Chondrocyte (in vitro differentiated cells): ENCODE results near the gene C1R. TPM values are rescaled to one million over a fixed set of nuclear protein-coding genes. Genes with fewer than 3 reads are reported as not detected.

Experiments
- DNase-seq: peaks from one replicate; pipeline ENCODE4 v3.0.0; 2021; ENCODE audit warnings: mixed read lengths, low spot score
- H3K27ac Mint-ChIP-seq: one replicate; pipeline ENCODE4 v1.8.0; 2021; ENCODE audit warnings: mild to moderate bottlenecking, moderate library complexity, mixed read lengths; ENCODE audit not compliant: unreplicated experiment
- H3K27me3 Mint-ChIP-seq: 2 replicates; pipeline ENCODE4 v1.8.0; 2021; ENCODE audit warnings: low read depth, mixed read lengths
- H3K36me3 Mint-ChIP-seq: 2 replicates; pipeline ENCODE4 v1.8.0; 2021; ENCODE audit warnings: low read depth, mixed read lengths
- H3K4me1 Mint-ChIP-seq: 2 replicates; pipeline ENCODE4 v1.8.0; 2021; ENCODE audit warnings: low read depth, mild to moderate bottlenecking, mixed read lengths
- H3K4me3 Mint-ChIP-seq: one replicate; pipeline ENCODE4 v1.8.0; 2021; ENCODE audit warnings: mild to moderate bottlenecking, moderate library complexity, mixed read lengths; ENCODE audit not compliant: unreplicated experiment
- H3K9me3 Mint-ChIP-seq: 2 replicates; pipeline ENCODE4 v1.8.0; 2021; ENCODE audit warnings: low read depth, mixed read lengths
- CTCF ChIP-seq: fragments of 200-600 bp; sonication (generic); IDR thresholded peaks from 2 replicates; pipeline ENCODE4 v1.5.0; 2021; ENCODE audit warnings: antibody characterized with exemption, mild to moderate bottlenecking, moderate library complexity
- total RNA-seq: library from RNA; stranded (reverse); gene quantifications from 3 replicates; pipeline ENCODE4 v1.2.1, GENCODE V29; 2021

C1R gene
- total RNA-seq, 1 donor from 2014 or later, result 21.9 TPM

DNA sequence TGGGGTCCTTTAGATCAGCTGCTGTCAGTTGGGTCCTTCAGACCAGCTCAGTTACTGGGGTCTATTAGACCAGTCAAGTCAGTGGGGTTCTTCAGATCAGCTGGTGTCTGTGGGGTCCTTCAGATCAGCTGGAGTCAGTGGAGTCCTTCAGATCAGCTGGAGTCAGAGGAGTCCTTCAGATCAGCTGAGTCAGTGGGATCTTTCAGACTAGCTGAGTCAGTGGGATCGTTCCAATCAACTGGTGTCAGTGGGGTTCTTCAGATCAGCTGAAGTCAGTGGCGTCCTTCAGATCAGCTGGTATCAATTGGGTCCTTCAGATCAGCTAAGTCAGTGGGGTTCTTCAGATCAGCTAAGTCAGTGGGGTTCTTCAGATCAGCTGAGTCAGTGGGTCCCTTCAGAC is 59.3 kb downstream of the C1R start:
- no peak for TF ChIP-seq CTCF
- H3K27me3 Mint-ChIP-seq, result peaks cover 7% of the 10 kb centered on the region
- H3K9me3 Mint-ChIP-seq, result no peaks in the 10 kb centered on the region
- no peak overlapping the region for H3K27ac Mint-ChIP-seq
- H3K4me3 Mint-ChIP-seq, result no peak overlapping the region
- no peaks in the 10 kb centered on the region for H3K4me1 Mint-ChIP-seq
- no peak for DNase-seq
- H3K36me3 Mint-ChIP-seq, result peaks cover 2% of the 10 kb centered on the region

DNA sequence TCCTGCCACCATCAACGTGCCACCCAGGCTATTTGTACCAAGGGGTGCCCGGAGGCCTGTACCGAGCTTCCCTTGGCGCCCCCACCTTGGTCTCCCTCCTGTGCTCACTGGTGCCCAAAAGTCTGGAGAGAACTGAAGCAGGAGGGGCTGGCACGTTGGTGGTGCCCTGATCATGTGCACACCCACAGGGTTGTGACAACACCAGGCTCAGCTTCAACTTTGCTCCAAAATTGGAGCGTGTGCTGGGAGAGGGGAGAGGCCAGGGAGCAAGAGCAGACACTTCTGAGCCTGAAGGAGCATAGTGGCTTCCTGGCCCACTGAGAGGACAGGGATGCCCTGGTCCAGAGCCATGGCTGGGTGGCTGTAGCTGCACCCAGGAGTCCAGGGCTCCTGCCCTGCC is 60.9 kb downstream of the C1R start:
- DNase-seq, result no peak
- no peak overlapping the region for H3K27ac Mint-ChIP-seq
- TF ChIP-seq CTCF, result no peak
- no peaks in the 10 kb centered on the region for H3K4me1 Mint-ChIP-seq
- H3K36me3 Mint-ChIP-seq, result peaks cover 2% of the 10 kb centered on the region
- H3K27me3 Mint-ChIP-seq, result peaks cover 7% of the 10 kb centered on the region
- H3K4me3 Mint-ChIP-seq, result no peak overlapping the region
- H3K9me3 Mint-ChIP-seq, result no peaks in the 10 kb centered on the region

Other genes starting within 250 kb of the C1R start
- gene CDCA3, start 241.2 kb downstream of the C1R start, total RNA-seq, result 4.1 to 7.5 TPM (median 5.6 TPM) in 3 replicates
- gene USP5, start 240.3 kb downstream of the C1R start, total RNA-seq, result 103 to 147 TPM (median 106 TPM) in 3 replicates
- 430 to 562 TPM (median 551 TPM) in 3 replicates for gene TPI1, start 224.9 kb downstream of the C1R start, total RNA-seq
- 7.6 to 11.8 TPM (median 7.9 TPM) in 3 replicates for gene SPSB2, start 219.1 kb downstream of the C1R start, total RNA-seq
- 6.3 to 9.3 TPM (median 7.6 TPM) in 3 replicates for gene LRRC23, start 187.6 kb downstream of the C1R start, total RNA-seq
- gene ENO2, start 177.9 kb downstream of the C1R start, total RNA-seq, result 22.2 to 60.8 TPM (median 58.6 TPM) in 3 replicates
- gene ATN1, start 164.5 kb downstream of the C1R start, total RNA-seq, result 103 to 110 TPM (median 106 TPM) in 3 replicates
- gene RNU7-1, start 148.6 kb downstream of the C1R start, total RNA-seq, result not detected in 3 replicates
- 230 to 244 TPM (median 233 TPM) in 3 replicates for gene C12orf57, start 148.4 kb downstream of the C1R start, total RNA-seq
- 0.51 to 0.65 TPM in 2 of 3 replicates, not detected in the other for gene PTPN6, start 141.1 kb downstream of the C1R start, total RNA-seq
- gene PHB2, start 121.8 kb downstream of the C1R start, total RNA-seq, result 129 to 135 TPM (median 129 TPM) in 3 replicates
- gene EMG1, start 121.5 kb downstream of the C1R start, total RNA-seq, result 25.0 to 35.1 TPM (median 26.5 TPM) in 3 replicates
- gene LPCAT3, start 74.0 kb downstream of the C1R start, total RNA-seq, result 18.8 to 22.1 TPM (median 19.4 TPM) in 3 replicates
- 20.8 to 24.2 TPM (median 22.8 TPM) in 3 replicates for gene C1S, start 31.7 kb downstream of the C1R start, total RNA-seq
- 20.3 to 21.0 TPM (median 20.4 TPM) in 3 replicates for gene C1RL, start 16.8 kb upstream of the C1R start, total RNA-seq
- gene RBP5, start 36.4 kb upstream of the C1R start, total RNA-seq, result not detected in 3 replicates
- gene CLSTN3, start 37.9 kb upstream of the C1R start, total RNA-seq, result 15.5 to 19.9 TPM (median 18.2 TPM) in 3 replicates
- gene PEX5, start 97.2 kb upstream of the C1R start, total RNA-seq, result 25.1 to 26.0 TPM (median 25.5 TPM) in 3 replicates
- not detected in 3 replicates for gene ACSM4, start 211.6 kb upstream of the C1R start, total RNA-seq